Measurements from ENCODE around the gene ZNF768.

ZNF768 gene

DNA sequence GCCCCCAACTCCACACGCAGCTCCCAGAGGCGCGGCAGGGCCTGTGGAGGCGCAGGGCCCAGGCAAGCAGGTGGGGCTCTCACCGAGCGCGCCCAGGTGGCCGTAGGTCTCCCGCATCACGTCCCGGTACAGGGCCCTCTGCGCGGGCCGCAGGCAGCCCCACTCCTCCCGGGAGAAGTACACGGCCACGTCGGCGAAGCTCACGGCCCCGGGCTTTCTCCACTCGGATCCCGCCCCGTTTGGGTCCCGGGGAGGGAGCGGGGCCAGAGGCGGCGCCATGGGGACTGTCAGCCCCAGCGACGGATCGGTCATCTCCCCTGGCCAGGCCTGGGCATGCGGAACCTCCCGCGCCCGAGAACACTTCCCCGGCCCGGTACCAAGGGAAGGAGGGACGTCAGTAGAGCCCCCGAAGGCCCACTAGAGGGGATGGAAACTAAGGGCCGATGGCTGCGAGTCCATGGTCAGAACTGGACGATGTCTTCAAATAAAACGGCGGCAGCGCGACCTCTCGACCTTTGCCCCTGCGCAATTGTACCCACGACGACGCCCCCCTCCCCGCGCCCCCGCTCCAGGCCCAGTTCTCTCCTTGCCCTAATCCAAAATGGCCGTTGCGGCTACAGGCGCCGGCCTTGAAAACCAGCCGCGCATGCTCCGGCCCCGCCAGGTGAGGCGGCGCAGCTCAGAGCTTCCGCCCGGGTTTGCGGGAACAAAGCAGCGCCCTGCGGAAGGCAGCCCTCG, 8.2 kb upstream of the ZNF768 start, which contains the start of gene ZNF747:
Gene ZNF747 (minus strand): TSS at position 491 of the 738 bp plus-strand sequence. CDS start 179 bp downstream, at position 312.
- Histone ChIP-seq H3K27me3 (no peaks in the 10 kb centered on the region), H4K20me1 (no peaks in the 10 kb centered on the region), H3K4me2 (peak within 1 kb of the TSS; percentile 91), H3K36me3 (peaks cover 28% of the 10 kb centered on the region), H3K27ac (peak within 1 kb of the TSS; percentile 97), H3K4me1 (peaks cover 30% of the 10 kb centered on the region), H3K9me3 (no peaks in the 10 kb centered on the region), H3K9ac (peak within 1 kb of the TSS; percentile 93), H3K4me3 (peak within 1 kb of the TSS; percentile 84)
- TF ChIP-seq Cebpa-rat (IDR thresholded peaks at IDR 0.05) = no peak

DNA sequence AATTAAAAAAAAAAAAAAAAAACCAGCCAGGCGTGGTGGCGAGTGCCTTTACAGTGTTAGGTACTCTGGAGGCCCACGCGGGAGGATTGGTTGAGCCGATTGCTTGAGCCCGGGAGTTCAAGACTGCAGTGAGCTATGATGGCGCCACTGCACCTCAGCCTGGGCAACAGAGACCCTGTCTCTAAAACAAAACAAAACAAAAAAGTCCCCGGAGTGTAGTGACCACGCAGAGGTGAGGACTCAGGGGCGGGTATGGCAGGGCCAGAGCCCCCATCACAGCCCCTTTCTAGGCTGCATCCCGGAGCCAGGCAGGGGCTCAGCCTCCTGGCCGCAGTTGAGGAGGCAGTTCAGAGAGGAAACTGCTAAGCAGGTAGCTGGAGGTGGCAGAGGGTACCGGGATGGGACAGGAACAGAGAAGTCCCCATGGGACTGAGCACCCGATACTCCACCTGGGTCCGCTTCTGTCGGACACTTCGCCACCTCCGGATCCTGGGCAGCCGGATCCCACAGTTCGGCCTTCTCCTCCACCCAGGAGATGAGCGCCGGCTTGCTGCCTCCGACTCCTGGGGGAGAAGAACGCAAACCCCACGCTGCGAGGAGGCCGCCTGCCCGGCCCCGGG, 7.5 kb upstream of the ZNF768 start:
- Histone ChIP-seq H3K4me3 (peak overlapping the region; percentile 84), H3K27me3 (no peaks in the 10 kb centered on the region), H3K9ac (peak overlapping the region; percentile 93), H3K27ac (peak overlapping the region; percentile 97), H3K4me2 (peak overlapping the region; percentile 91), H3K36me3 (peaks cover 28% of the 10 kb centered on the region), H3K9me3 (no peaks in the 10 kb centered on the region), H4K20me1 (no peaks in the 10 kb centered on the region), H3K4me1 (peaks cover 37% of the 10 kb centered on the region)
- no peak for TF ChIP-seq Cebpa-rat (IDR thresholded peaks at IDR 0.05)

DNA sequence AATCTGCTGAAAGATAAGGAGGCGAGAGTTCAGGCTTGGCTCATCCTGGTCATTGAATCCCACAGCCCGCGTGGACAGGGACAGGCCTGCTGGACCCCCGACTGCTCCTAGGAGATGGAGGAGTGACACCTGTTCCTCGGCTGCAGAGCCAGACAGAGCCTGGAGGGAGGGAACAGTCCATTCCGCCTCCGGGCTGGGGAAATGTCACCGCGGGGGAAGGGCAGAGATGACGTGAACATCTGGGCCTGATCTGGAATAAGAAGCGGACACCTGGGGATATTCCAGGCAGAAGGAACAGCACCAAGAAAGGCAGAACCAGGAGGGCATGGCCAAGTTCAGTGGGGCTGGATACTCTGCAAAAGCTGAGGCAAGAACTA, 6.8 kb upstream of the ZNF768 start:
- H4K20me1 ChIP-seq = no peaks in the 10 kb centered on the region
- H3K4me3 ChIP-seq = no peak overlapping the region
- no peak overlapping the region for H3K9ac ChIP-seq
- no peaks in the 10 kb centered on the region for H3K27me3 ChIP-seq
- H3K4me2 ChIP-seq = peak overlapping the region; percentile 91
- peaks cover 28% of the 10 kb centered on the region for H3K36me3 ChIP-seq
- no peaks in the 10 kb centered on the region for H3K9me3 ChIP-seq
- H3K27ac ChIP-seq = peak overlapping the region; percentile 97; the same call in 1 of the 2 replicates
- no peak for TF ChIP-seq Cebpa-rat (IDR thresholded peaks at IDR 0.05)
- H3K4me1 ChIP-seq = peaks cover 44% of the 10 kb centered on the region

DNA sequence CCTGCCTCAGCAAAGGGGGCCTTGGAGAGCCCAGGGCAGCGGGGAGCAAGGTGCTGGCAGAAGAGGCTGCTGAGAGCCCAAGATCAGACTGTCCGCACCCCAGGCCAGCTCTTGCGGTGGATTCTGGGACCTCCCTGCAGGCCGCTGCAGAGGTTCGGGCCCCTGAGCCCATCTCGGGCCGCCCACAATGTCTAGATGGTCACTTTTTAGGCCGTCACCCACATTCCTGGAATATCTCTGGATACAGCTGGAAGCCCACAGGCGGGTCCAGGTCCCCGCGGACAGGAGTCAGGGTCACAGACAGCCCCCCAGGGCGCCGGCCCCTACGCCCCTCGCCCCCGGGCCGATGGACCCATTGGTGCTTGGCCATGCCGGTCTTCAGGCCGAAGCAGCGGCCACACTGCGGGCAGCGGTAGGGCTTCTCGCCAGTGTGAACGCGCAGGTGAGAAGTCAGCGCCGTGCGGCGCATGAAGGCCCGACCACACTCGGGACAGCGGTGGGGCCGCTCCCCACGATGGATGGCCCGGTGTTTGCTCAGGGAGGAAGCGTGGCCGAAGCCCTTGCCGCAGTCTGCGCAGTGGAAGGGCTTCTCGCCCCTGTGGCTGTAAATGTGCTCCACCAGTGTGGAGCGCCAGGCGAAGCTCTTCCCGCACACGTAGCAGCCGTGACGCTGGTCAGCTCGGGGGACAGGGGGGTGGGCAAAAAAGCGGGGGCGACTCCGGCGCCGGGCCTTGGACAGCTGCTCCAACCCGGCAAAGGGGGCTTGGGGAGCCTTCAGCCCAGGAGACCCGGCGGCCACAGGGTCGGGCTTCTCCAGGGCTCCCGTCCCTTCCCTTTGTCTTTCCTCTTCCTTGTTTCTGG, 6.1 kb upstream of the ZNF768 start:
- peaks cover 50% of the 10 kb centered on the region for H3K4me1 ChIP-seq
- H3K27me3 ChIP-seq = no peaks in the 10 kb centered on the region
- H3K27ac ChIP-seq = no peak overlapping the region
- H3K9me3 ChIP-seq = no peaks in the 10 kb centered on the region
- no peak overlapping the region for H3K4me2 ChIP-seq
- H3K36me3 ChIP-seq = peaks cover 28% of the 10 kb centered on the region
- H3K9ac ChIP-seq = no peak overlapping the region
- no peaks in the 10 kb centered on the region for H4K20me1 ChIP-seq
- H3K4me3 ChIP-seq = no peak overlapping the region
- no peak for TF ChIP-seq Cebpa-rat (IDR thresholded peaks at IDR 0.05)

DNA sequence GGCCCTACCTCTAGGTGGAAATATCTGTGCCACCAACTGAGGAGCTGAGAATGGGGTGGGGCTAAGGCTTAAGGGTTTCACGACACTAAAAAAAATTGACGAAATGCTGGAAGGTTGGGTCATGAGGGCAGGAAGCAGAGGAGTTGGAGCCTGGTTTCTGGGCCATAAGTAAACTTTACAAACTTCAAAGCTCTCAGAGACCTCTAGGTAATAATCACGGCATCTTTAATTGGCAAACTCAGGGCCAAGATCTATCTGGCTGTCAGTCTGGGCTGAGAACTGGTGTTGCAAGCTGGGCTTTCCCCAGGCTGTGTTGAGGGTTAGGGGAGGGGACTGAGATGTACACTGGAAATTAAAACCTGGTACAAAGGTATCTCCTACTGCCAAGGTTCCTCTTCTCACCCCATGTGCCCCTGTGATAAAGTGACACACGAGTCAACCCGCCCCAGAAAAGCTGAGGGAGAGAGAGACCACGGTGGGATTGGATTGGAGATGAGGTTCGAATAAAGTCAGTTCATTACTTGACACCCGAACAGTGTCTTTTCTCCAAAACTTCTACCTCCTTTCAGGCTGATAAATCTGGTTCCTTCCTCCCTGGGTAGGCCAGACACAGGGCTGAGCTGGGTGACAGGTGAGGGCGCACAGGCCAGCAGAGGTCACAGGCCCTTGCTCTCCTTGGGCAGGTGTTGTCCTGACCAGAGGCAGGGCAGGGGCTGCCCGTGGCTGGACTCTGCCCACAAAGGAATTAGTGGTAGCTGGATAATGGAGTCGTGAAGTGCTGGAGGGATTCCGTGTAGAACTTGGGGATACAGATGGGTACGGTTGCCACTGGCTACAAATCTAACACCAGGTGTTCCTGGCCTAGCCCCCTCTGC, 4.0 kb upstream of the ZNF768 start:
- H3K4me2 ChIP-seq = no peak overlapping the region
- H3K9ac ChIP-seq = no peak overlapping the region
- TF ChIP-seq Cebpa-rat (IDR thresholded peaks at IDR 0.05) = no peak
- H3K27me3 ChIP-seq = no peaks in the 10 kb centered on the region
- no peaks in the 10 kb centered on the region for H3K9me3 ChIP-seq
- peaks cover 28% of the 10 kb centered on the region for H3K36me3 ChIP-seq
- no peak overlapping the region for H3K27ac ChIP-seq
- H3K4me1 ChIP-seq = peaks cover 42% of the 10 kb centered on the region
- H4K20me1 ChIP-seq = peaks cover 3% of the 10 kb centered on the region; the same call in 1 of the 2 replicates
- H3K4me3 ChIP-seq = no peak overlapping the region

DNA sequence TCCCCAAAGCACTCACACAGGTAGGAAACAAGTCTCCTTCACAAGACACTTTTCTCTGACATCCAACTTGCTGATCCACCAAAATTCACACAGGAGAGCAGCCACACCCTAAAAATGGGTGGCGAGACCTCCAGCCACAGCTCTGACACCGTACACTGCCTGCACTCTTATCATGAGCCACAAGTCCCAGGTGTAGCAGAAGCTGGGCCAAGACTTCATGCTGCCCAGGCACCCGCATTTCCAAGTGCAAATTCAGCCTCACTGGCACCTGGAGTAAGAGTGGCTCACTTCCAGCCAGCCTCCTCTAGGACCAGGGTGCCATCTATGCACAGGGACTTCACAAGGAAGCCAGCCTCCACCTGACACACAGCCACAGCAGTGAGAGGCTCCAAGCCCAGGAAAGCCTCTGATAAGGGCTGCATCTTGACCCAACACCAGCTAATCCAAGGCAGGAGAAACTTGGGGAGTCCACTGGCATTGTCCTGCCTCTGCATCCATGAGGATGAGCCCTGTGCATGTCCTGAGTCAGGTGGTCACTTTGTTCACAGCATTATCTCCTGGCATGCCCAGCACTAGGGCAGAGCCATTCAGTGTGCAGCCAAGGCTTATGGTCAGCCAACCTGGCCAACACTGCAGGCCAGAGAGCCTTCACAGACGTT, 2.6 kb upstream of the ZNF768 start:
- H3K27me3 ChIP-seq = no peaks in the 10 kb centered on the region

DNA sequence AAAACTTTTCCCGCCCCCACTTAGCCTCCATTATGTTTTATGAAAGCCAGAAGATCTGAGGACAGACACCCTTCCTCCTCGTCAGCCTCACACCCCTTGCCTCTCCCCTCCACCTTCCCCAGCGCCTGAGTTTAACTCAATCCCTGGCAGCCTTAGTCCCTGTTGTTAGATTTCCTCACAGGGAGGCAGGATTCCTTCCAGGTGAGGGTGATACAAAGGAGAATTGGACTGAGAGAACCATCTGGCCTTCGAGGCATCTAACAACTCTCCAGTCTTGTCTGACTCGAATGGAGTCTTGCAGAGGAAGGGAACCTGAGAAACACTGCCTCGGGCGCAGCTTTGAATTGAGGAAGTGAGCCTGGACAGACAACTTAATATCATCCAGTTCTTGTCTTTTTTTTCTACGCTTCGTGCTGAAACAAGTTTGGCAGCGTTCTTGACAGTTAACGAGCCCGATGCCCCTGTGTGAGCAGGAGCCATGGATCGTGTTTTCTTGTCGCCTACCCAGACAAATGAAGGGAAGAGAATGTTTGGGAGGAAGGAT, 1.3 kb upstream of the ZNF768 start:
- peak overlapping the region; percentile 75 for H3K9ac ChIP-seq
- peaks cover 17% of the 10 kb centered on the region for H4K20me1 ChIP-seq
- peaks cover 36% of the 10 kb centered on the region for H3K36me3 ChIP-seq
- H3K9me3 ChIP-seq = no peaks in the 10 kb centered on the region
- TF ChIP-seq Cebpa-rat (IDR thresholded peaks at IDR 0.05) = no peak
- H3K4me2 ChIP-seq = peak overlapping the region; percentile 92
- H3K4me1 ChIP-seq = peaks cover 45% of the 10 kb centered on the region
- H3K27ac ChIP-seq = peak overlapping the region; percentile 76
- peak overlapping the region; percentile 85 for H3K4me3 ChIP-seq
- no peaks in the 10 kb centered on the region for H3K27me3 ChIP-seq

More for the DNA sequence above, 2.6 kb upstream of the ZNF768 start:
- peaks cover 17% of the 10 kb centered on the region for H4K20me1 ChIP-seq
- no peak for TF ChIP-seq Cebpa-rat (IDR thresholded peaks at IDR 0.05)
- H3K27ac ChIP-seq = peak overlapping the region; percentile 76; the same call in 1 of the 2 replicates
- no peak overlapping the region for H3K4me3 ChIP-seq
- no peak overlapping the region for H3K9ac ChIP-seq
- peaks cover 41% of the 10 kb centered on the region for H3K36me3 ChIP-seq
- H3K4me1 ChIP-seq = peaks cover 53% of the 10 kb centered on the region
- H3K9me3 ChIP-seq = no peaks in the 10 kb centered on the region
- H3K4me2 ChIP-seq = peak overlapping the region; percentile 92; the same call in 1 of the 2 replicates

DNA sequence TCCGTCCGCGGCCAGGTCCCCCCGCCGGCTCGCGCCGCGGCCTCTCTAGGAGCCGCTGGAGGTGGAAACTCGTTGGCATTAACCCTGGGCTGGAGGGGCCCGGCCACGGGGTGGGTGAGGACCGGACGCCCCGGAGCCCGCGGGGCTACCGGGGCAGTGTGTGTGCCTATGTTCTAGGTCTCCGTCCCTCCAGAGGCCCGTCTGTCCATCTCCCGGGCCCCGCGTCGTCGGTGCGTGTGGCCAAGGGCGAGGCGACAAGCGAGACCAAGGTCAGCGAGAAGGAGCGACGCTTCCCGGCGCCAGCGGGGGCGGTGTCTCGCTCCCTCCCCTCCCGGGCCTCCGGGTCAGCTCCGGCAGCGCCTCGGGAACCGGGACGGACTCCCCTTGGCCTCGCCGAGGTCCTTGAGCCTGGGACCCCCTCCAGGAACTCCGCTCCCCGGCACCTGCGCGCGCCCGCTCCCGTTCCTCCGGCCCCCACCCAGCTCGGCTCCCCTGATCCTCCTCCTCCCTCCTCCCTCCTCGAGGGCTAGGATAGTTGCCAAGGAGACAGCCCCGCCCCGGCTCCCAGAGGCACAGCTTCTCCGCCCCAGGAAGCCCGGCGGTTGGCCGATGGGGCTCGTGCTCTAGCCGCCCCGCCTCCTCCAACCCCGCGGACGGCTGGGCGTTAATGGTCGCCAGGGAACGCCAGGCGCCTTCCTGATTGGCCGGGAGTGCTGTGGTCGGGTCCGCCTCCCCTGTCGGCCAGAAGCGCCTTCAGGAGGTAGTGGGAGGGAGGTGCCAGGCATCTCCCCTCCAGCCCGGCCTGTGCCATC, 663 bp upstream of the ZNF768 start:
- Histone ChIP-seq H3K4me2 (peak overlapping the region; percentile 92), H3K27me3 (no peaks in the 10 kb centered on the region), H3K9me3 (no peaks in the 10 kb centered on the region), H3K4me3 (peak overlapping the region; percentile 85), H3K9ac (peak overlapping the region; percentile 90), H3K4me1 (peaks cover 52% of the 10 kb centered on the region), H4K20me1 (peaks cover 17% of the 10 kb centered on the region), H3K36me3 (peaks cover 29% of the 10 kb centered on the region), H3K27ac (peak overlapping the region; percentile 91)
- TF ChIP-seq Cebpa-rat (IDR thresholded peaks at IDR 0.05) = no peak
